Astrocyte of the hippocampus (primary cell): ENCODE measurements around the gene ZCWPW1.
"Not testable (repeated sequence)": the region's sequence is repeated elsewhere in the genome, so short reads cannot be mapped to it uniquely, and the experiment has no call there.

ENCODE experiments used
- DNase-seq: peaks from one replicate; pipeline ENCODE4 v3.0.0; 2011; ENCODE audit warnings: low read depth, low spot score

The ZCWPW1 gene

DNA sequence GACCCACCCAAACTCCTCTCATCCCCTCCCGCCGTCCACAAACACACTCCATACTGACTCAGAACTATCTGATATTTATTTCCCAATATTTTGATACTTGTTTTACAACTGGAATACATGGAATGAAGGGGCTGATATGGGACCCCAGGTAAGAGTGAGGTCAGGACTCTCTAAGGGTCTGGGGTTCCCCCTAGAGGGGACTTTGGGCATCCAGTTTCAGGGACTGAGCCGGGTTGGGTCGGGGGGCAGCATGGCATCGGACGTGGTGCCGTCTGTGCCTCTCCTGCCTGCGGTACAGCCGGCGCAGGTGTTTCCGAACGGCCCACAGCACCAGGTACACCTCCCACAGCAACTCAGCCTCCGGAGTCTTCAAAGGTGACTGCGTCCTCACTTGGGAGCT lies 28.1 kb upstream of the ZCWPW1 start:
- DNase-seq, result no peak

DNA sequence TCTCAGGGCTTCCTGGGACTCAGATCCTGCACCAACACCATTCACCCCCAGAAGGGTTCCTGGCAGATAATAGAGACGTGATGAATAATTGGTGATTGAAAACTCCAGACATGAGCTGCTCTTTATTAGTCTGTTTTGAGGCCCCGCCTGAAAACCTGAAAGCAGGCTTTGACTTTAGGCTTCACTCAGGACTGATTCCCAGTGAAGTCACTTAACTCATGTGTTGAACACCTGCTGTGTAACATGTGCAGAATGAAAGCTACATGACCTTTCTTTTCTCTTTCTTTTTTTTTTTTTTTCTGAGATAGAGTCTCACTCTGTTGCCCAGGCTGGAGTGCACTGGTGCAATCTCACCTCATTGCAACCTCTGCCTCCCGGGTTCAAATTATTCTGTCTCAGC lies 26.7 kb upstream of the ZCWPW1 start:
- DNase-seq, result no peak

DNA sequence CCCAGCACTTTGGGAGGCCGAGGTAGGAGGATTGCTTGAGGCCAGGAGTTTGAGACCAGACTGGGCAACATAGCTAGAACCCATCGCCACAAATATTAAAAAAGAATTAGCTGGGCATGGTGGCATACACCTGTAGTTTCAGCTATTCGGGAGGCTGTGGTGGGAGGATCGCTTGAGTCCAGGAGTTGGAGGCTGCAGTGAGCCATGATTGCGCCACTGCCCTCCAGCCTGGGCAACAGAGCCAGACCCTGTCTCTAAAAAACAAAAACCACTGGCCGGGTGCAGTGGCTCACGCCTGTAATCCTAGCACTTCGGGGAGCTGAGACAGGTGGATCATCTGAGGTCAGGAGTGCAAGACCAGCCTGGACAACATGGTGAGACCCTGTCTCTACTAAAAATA lies 25.4 kb upstream of the ZCWPW1 start:
- not testable (repeated sequence) for DNase-seq

DNA sequence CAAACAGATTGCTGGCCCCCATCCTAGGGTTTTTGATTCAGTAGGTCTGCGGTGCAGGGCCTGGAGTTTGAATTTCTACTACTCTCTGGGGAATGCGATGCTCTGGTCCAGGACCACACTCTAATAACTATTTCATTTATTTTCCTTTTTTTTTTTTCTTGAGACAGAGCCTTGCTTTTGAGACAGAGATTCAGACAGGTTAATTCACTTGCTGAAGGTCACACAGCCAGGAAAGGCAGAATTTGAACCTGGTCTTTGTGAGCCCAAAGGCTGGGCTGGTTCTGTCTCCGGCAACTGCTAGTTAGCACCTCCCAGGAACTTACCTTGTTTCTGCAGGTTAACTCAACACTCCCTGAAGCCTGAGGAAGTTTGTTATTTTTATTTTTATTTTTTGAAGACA lies 24.0 kb upstream of the ZCWPW1 start:
- DNase-seq, result no peak

DNA sequence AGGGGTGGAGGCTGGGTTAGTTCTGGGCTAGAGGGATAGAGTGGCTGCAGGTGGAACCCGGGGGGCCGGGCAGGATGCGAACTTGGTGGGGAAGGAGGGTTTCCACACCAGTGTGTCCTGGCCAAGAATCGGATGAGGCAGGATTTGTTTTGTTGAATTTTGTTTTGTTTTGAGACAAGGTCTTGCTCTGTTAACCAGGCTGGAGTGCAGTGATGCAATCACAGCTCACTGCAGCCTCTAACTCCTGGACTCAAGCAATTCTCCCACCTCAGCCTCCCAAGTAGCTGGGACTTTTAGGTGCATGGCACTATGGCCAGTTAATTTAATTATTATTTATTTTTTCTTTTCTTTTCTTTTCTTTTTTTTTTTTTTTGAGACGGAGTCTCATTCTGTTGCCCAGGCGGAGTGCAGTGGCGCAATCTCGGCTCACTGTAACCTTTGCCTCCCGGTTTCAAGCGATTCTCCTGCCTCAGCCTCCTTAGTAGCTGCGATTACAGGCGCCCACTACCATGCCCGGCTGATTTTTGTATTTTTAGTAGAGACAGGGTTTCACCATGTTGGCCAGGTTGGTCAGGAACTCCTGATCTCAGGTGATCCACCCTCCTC lies 20.8 kb upstream of the ZCWPW1 start:
- DNase-seq, result no peak

DNA sequence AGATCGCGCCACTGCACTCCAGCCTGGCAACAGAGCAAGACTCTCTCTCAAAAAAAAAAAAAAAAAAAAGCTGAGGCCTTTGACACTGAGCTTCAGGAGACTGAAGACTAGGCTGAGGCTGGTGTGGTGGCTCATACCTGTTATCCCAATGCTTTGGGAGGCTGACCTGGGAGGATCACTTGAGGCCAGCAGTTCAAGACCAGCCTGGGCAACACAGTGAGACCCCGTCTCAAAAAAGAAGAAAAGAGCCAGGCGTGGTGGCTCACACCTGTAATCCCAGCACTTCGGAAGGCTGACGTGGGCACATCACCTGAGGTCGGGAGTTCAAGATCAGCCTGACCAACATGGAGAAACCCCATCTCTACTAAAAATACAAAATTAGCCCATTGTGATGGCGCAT lies 18.9 kb upstream of the ZCWPW1 start:
- DNase-seq, result not testable (repeated sequence)

DNA sequence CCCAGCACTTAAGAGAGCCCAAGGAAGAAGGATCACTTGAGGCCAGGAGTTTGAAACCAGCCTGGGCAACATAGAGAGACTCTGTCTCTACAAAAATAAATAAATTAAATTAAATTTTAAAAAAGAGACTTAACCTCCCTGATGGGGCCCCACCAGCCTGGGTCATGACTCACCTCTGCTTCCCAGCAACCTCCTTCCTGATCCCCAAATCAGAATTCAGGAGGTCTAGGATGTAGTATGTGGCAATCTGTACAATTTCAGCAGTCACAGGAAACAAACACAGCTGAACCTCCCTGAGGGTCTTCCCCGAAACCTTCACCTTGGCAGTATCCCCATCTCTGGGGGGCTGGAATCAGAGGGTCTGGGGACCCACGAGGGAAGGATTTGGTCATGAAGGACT lies 17.5 kb upstream of the ZCWPW1 start:
- no peak for DNase-seq

DNA sequence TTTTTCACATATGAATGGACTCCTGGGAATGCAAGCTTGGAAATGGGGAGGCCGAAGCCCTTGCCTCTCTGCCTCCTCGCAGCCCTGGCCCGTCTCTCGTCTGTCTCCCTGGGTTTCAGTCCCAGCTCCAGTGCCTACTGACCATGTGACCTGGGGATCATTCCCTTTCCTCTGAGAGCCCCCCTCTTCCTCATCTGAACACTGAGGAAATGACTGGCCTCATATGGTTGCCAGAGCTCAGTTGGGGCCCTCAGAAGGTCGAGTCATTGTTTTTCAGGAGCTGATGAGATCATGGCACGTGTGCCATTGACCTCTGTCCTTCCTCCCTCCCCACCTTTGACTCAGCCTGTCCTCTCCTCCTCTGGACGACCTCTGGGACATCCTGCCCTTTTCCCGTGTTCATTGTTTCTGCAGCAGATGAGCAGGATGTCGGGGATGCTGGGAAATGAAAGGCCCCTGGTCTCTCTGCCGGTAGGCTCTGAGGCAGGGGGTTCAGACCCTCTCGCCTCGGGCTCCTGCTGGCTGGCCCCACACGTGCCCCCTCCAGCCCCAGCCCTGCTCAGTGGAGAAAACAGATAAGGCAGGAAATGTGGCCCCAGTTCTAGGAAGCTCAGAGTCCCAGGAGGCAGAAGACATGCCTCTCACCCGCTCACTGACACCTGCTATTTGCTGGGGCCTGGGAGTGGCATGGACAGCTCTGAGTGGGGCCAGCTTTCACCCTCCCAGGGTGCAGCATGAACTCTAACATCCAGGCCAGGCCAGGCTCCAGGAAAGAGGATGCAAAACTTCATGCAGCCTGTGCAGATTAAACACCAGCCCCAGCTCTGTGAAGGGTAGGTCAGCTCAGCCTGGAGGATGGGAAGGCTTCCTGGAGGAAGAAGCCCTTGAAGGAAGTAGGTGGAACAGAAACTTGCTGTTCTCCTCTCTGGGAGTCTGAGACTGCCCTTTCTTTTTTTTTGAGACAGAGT lies 16.1 kb upstream of the ZCWPW1 start:
- no peak for DNase-seq

DNA sequence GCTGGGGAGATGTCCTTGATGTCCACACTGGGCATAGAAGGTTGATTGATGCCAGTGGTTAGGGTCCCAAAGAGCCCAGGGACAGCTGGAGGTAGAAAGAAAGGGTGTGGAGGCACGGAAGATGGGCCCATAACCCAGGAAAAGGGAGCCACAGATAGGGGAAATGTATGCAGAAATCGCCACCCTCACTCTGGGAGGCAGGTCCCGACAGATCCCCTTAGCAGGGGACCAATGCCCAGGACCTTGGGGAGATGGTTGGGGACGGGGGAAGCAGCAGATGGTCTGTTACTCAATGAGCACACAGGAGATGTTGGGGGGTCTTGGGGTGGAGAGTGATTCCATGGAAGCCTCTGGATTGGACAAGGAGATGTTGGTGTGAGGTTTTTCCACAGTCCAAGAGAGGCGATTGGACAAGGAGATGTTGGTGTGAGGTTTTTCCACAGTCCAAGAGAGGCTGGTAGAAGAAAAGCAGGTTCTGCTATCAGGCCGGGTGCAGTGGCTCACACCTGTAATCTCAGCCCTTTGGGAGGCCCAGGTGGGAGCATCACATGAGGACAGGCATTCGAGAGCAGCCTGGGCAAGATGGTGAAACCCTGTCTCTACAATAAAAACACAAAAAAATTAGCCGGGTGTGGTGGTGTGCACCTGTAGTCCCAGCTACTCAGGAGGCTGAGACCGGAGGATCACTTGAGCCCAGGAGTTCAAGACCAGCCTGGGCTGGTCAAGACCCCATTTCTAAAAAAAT lies 14.8 kb upstream of the ZCWPW1 start:
- DNase-seq, result no peak

DNA sequence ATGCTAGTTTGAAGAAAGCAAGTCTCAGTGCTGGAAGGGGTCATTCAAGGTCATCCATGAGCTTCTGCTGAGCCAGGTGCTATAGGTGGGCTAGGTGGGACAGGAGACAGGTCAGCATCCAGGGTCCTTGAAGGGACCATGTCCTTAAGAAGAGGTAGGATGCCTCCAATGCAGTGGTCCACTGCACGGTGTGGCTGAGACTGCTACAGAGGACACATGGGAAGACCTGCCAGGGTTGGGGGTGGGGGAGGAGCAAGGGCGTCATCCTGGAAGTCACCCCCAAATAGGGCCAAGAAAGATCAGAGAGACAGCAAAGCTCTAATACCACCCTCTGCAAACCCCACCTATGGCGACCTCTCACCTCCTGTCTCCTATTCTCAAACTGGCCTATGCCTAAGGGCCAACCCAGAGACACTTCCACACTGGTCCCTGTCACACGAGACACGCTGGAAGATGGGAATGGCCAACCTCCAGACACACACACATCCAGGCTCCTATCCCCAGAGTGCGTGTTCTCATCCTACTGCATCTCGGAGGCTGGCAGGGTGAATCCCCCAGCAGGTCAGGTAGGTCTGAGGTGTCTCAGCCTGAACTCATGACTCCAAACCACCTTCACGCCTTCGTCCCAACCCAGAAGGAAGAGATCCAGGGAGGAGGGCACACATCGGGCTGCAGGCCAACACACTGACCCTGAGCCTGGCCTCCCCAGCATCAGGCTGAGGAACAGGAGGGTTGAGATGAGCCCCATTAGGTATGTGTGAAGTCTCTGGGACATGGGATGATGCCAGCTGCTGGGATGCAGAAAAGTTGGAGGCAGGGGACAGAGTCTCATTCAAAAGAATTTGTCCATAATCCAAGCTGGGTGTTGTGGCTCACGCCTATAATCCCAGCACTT lies 13.4 kb upstream of the ZCWPW1 start:
- DNase-seq, result no peak

DNA sequence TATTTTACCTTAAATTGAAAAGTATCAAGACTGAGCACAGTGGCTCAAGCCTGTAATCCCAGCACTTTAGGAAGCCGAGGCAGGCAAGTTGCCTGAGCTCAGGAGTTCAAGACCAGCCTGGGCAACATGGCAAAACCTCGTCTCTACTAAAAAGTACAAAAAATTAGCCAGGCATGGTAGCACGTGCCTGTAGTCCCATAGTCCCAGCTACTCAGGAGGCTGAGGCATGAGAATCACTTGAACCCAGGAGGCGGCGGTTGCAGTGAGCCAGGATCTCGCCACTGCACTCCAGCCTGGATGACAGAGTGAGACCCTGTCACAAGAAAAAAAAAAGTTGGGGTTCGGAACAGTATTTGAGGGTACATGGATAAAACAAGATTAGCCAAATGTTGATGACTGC lies 10.7 kb upstream of the ZCWPW1 start:
- DNase-seq, result not testable (repeated sequence)

DNA sequence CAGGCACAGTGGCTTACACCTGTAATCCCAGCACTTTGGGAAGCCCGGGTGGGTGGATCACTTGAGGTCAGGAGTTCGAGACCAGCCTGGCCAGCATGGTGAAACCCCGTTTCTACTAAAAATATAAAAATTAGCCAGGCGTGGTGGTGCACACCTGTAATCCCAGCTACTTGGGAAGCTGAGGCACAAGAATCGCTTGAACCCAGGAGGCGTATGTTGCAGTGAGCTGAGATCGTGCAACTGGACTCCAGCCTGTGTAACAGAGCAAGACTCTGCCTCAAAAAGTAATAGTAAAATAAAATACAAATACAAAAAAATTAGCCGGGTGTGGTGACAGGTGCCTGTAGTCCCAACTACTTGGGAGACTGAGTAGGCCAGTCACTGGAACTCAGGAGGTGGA lies 10.2 kb upstream of the ZCWPW1 start:
- DNase-seq, result not testable (repeated sequence)

DNA sequence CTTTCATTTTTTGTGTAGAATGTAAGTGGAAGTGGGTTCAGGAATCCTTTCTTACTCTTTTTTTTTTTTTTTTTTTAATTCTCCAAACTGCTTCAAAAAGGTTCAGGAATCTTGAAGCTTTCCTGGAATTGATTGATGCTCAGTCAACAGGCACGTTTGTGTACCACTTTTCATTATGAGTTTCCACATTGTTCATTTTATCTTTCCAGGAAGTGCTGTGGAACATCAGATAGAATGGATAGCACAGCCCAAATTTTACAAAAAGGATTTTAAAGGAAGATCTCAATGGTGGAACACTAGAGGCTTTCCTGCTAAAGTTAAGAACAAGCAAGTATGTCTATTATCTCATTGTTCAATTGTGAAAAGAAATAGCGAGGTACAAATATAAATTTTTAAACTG lies 9.7 kb upstream of the ZCWPW1 start:
- DNase-seq, result no peak

DNA sequence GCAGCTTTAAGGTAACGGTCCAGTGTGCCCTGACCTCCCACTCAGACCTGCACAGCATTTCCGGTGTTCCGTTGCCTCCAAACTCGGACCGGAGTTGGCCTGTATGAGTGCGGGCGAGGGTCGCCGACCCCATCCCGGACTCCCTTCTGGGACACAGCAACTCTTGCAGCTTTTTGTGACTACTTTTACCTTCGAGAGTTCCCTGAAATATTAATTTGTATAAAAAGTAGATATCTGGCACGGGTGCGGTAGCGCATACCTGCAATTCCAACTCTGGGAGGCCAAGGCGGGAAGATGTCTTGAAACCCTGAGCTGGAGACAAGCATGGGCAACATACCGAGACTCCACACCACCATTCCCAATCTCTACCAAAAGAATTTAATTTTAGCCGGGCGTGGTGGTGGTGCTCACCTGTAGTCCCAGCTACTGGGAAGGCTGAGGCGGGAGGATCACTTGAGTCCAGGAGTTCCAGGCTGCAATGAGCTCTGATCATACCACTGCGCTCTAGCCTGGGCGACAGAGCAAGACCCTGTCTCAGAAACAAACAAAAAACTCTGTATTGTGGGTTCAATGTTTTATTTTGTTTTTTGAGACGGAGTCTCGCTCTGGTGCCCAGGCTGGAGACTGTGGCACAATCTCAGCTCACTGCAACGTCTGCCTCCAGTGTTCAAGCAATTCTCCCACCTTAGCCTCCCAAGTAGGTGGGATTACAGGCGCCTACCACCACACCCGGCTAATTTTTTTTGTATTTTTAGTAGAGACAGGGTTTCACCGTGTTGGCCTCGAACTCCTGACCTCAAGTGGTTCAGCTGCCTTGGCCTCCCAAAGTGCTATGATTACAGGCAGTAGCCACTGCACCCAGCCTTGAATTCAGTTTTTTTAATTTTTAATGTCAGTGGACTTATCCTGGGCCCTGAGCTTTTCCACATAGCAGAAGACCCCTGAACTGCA lies 8.9 kb upstream of the ZCWPW1 start:
- DNase-seq, result no peak

DNA sequence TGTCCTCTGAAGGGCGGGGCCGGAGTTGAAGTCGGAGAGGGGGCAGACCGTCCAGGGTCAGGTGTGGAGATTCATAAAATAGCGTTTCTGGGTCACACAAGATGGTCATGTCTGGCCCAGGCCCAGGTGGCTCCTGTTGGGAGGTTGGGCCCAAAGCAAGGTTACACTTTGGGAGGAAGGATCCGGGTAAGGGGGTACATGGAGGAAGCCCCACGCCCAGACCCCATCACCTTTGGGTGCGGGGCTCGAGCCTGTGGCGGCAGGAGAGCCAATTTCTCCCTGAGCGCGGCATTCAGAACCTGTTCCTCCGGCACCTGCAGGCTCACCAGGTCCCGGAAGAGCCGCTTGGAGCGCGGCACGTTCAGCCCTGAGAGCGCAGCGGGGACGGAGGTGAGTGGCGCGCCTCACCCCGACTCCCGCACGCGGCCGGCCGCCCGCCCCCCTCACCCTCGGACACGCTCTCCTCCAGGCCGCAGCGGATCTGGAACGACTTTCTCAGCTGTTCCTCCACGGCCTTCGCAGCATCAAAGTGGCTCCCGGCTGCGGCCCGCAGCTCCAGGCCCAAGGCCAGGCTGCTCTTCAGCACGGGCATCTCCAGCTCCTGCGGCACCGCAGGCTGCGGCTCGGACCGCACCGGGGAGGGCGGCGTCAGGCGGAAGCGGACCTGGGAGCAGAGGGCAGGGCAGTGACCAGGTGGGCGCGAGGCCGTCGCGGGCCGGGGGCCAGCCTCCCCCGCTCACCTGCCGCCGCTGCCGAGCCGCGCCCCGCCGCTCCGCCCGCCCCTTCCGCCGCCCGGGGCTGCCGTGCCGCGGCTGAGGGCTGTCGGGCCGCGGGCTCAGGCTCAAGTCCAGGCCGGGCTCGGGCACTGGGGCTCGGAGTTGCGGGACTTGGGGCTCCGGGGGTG lies 7.2 kb upstream of the ZCWPW1 start:
- peak; percentile 61 for DNase-seq

DNA sequence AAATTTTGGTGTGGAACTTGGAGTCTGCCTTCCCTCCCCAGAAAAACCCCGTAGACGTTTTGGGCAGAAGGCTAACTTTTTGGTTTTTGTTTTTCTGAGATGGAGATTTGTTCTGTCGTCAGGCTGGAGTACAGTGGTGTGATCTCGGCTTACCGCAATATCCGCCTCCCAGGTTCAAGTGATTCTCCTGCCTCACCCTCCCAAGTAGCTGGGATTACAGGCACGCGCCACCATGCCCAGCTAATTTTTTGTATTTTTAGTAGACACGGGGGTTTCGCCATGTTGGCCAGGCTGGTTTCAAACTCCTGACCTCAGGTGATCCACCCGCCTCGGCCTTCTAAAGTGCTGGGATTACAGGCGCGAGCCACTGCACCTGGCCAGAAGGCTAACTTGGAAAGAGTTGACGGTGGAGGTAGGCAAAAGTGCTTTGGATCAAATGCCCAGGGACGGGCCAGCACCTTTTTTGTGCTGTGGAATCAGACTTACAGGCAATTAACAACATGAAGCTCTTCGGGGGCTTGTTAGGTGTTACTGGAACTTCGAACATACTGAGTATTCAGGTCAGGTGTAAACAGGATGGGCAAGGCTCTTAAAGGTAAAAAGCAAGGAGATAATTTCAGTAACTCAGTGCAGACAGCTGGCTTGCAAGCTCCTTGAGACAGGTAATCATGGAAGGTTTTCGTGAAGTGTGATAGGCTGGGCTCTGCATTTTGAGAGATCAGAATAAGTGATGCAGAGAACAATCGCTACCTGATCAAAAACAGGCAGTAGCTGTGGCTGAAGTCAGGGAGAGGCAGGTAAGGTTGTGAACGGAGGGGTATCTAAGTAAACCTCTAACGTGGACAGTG lies 6.0 kb upstream of the ZCWPW1 start:
- no peak for DNase-seq

DNA sequence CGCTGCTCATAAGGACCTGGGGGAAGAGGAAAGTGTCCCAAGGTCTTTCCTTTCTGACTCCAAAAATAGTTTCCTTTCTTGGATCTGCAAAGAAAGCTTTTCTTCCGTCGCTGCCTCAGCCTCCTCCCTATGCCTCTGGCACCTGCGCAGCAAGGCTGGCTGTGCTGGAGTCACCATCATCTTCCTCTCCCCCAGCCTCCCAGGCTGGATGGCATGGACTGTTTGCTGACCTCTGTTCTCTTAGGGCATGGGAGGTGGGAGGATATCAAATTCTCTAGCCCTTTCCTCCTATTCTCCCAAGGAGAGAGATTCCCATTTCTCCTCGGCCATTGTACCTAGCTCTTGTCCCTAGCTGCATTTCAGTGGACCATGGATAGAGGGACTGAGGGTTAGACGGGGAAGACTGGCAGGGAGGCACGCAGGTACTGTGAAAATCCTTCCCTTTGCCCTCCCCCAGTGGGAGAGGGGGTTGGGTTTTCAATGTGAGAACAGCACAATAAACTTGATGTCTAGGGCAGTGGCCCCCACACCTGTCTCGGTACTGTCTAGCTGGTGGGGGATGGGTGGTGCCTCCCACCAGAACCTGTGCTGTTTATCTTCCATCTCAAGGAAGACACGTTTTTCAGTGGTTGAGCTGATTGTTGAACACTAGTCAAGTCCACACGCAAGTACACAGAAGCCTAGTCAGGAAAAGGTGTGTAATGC lies 5.2 kb upstream of the ZCWPW1 start:
- no peak for DNase-seq

DNA sequence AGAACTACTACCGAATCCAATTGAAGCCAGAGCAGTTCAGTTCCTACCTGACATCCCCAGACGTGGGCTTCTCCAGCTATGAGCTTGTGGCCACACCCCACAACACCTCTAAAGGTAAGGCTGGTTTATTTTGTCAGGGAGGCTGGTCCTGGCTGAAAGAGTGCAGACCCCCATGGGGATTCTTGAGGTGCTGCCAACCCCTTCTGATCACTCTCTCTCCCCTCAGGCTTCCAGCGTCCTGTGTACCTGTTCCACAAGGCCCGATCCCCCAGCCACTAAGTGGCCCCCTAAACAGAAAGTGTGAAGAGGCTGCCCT lies 4.7 kb upstream of the ZCWPW1 start:
- no peak for DNase-seq
